ENCODE results near the gene CSNK2B.

- TF ChIP-seq CTCF (IDR thresholded peaks at IDR 0.05) (no peak), POLR2A (IDR thresholded peaks at IDR 0.05) (no peak)
Measured at GRCh38 chr6:31634131-31634530, 31.7 kb upstream of the CSNK2B start.

Data from testis (tissue), 2 donors.